GM12872 (cell line): ENCODE data around the gene TCF3.

Experiments
- CTCF ChIP-seq: IDR thresholded peaks from 3 replicates; pipeline ENCODE4 v1.5.1; 2011; ENCODE audit warnings: low read depth, mild to moderate bottlenecking, low read length, moderate library complexity; ENCODE audit not compliant: insufficient read depth

TCF3 gene

GRCh38 chr19:1584500-1585242, 67.7 kb downstream of the TCF3 start:
- no peak for TF ChIP-seq CTCF

- no peak for TF ChIP-seq CTCF
These were observed 70.2 kb downstream of the TCF3 start for GRCh38 chr19:1582201-1582600.

GRCh38 chr19:1580957-1581356, 71.5 kb downstream of the TCF3 start:
- TF ChIP-seq CTCF = no peak

GRCh38 chr19:1580382-1580781, 72.0 kb downstream of the TCF3 start:
- TF ChIP-seq CTCF = no peak

- TF ChIP-seq CTCF = no peak
These were observed 73.2 kb downstream of the TCF3 start for GRCh38 chr19:1579222-1579621.

GRCh38 chr19:1577929-1578618, 74.3 kb downstream of the TCF3 start:
- TF ChIP-seq CTCF = no peak

GRCh38 chr19:1577090-1577928, 75.1 kb downstream of the TCF3 start:
- no peak for TF ChIP-seq CTCF
